Stimulated activated CD8-positive, alpha-beta memory T cell treated with anti-CD3 and anti-CD28 coated beads, Interleukin-15, amount 100 ng/mL, for 24 hours (primary cell): ENCODE results near the gene IGSF9B.

Source experiments
- DNase-seq: peaks from one replicate; pipeline ENCODE4 v3.0.0-alpha.2; 2020; ENCODE audit warnings: low read depth

IGSF9B gene

DNA sequence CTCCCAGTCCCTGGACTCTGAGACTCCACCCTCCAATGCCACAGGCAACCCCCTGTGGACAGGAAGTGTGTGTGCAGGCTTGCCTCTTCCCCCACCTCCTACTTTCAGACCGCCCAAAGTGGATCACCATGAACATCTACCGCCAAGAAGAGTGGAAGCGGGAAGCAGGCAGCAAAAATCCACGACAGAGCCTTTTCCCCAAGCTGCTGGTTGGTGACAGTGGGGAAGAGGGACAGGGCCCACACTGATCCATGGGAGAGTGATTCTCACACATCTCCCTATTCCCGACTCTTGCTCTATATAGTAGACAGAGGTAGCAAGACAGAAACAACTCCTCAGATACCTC is 58.0 kb downstream of the IGSF9B start:
- no peak for DNase-seq

DNA sequence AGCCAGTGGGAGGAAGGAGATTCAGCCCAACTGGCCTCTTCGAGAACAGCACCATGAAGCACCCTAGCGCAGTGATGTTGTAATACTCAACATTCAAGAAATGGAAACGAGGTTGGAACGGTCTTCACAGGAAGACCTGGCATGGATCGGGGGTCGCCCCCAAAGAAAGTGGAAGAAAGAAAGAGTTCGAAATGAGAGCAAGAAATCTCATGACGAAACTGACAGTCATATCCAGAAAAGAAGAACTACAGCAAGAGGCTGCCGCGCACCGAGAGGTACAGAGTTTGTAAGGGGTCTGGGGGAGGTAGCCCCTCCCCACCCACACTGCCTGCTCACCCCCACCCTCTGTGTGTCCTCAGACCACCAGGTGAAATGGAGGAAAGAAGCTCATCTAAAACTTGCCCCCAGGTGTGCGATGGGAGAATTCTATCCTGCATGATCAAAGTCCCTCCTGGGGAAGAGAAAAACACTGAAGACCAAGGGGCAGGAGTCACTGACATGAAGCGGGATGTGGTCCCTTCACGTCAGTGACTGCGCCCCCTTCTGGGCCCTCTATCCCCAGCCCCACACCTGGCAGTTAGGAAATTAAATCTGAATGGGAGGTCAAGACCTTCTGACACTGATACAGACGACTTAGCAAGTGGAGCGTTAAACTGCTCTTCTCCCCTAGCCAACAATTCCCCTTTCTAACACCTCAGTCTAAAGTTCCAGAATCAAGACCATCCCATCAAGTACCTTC is 58.6 kb downstream of the IGSF9B start:
- no peak for DNase-seq

GRCh38 chr11:133897331-133897650 is 59.5 kb downstream of the IGSF9B start:
- DNase-seq = no peak

- DNase-seq = no peak
These were observed 60.0 kb downstream of the IGSF9B start for GRCh38 chr11:133896642-133897330.

GRCh38 chr11:133896028-133896427 is 60.7 kb downstream of the IGSF9B start:
- DNase-seq = no peak

- DNase-seq = no peak
These were observed 61.2 kb downstream of the IGSF9B start for GRCh38 chr11:133895551-133895950.

DNA sequence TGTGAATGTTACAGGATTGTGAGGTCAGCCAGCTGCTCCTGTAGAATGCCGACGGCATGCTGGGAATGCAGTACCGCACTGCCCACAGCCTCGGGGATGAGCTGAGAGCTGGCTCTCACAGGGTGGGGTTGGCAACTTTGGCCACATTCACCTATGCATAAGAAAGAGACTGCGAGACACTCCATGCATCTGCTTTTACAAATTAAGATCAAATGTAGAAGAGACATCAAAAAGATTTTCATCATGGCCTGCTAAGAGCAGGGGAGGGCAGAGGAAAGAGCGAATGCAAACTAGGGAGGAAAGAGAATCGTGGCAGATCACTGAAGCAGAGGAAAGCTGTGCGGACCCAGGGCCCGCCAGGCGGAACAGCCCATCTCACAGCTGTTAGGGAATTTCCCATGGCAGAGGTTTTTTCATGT is 61.7 kb downstream of the IGSF9B start:
- DNase-seq = no peak

DNA sequence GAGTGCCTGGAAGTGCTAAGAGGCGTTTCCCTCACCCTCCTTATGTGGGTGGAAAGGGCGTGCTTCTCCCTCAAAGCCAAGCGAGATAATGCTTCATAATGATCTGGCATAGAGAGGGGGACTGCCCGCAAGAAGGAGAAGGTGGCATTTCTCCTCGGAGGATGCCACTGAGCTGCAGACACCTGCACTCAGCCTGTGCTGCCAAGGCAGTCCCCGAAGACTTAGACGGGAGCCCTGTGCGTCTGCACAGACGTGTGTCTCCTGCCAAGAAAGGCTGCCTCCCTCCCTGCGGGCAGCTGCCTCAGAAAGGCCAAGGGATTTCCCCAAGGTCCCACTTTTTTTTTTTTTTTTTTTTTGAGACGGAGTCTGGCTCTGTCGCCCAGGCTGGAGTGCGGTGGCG is 63.4 kb downstream of the IGSF9B start:
- DNase-seq = no peak

DNA sequence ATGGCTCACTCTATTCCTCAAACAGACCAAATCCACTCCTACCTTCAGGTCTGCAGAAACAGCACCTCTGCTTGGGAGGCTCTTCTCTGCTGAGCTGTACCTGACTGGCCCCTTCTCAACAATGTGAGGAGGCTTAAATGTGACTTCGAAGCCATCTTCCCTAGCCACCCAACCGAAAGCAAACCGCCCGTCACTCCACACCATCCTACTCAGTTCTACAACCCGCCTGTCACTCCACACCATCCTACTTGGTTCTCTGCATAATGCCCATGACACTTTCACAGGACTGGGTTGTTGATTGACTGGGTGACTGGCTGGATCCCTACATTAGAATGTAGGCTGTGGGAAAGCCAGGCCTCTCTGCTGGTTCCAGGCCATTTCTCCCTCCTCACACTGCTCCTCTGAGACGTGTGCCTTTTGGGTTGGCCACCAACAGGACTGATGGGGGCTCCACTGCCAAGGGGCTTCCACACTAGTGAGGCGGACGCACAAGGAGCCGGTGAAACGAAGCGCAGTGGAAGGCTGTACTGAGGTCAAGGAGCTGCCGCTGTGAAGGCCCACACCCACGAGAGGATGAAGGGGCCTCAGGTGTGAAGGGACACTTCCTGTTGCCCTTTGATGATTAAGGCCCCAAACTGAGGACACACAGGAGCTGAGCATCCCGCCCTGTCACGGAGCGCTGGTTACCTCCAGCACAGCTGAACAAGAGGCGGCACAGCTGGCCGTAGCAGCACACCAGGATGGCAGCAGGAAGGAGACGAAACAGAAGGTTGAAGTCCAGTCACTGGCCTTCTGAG is 64.0 kb downstream of the IGSF9B start:
- no peak for DNase-seq

GRCh38 chr11:133892126-133892525 is 64.6 kb downstream of the IGSF9B start:
- DNase-seq = no peak

- no peak for DNase-seq
These were observed 66.9 kb downstream of the IGSF9B start for GRCh38 chr11:133889893-133890292.

- no peak for DNase-seq
These were observed 67.6 kb downstream of the IGSF9B start for GRCh38 chr11:133889188-133889587.

- no peak for DNase-seq
These were observed 69.0 kb downstream of the IGSF9B start for GRCh38 chr11:133887692-133888332.

DNA sequence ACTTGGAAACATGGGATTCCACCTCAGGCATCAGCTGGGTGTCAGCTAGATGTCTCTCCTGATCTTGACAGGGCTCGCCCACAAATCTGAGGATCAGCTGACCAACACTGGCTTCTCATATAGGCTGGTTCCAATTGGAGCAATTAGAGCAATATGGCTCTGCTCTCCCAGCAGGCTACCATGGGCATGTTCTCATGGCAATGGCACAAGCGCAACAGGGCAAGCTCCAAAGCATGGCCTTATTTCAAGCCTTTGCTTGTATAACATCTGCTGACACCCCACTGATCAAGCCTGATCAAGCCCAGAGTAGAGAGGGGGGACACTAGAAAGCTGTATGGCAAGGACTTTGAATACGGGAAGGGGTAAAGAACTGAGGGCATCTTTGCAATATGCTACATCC is 70.7 kb downstream of the IGSF9B start:
- no peak for DNase-seq

- DNase-seq = no peak
These were observed 84.6 kb downstream of the IGSF9B start for GRCh38 chr11:133872160-133872559.

DNA sequence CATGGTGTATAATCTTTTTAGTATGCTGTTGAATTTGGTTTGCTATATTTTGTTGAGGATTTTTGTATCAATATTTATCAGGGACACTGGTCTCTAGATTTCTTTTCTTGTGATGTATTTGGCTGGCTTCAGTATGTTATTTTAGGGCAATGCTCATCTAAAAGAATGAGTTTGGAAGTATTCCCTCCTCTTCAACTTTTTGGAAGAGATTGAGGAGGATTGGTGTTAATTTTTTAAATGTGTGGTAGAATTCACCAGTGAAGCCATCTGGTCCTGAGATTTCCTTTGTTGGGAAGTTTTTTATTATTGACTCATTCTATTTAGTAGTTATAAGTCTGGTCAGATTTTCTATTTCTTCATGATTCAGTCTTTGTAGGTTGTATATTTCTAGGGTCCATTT is 89.3 kb downstream of the IGSF9B start:
- no peak for DNase-seq

DNA sequence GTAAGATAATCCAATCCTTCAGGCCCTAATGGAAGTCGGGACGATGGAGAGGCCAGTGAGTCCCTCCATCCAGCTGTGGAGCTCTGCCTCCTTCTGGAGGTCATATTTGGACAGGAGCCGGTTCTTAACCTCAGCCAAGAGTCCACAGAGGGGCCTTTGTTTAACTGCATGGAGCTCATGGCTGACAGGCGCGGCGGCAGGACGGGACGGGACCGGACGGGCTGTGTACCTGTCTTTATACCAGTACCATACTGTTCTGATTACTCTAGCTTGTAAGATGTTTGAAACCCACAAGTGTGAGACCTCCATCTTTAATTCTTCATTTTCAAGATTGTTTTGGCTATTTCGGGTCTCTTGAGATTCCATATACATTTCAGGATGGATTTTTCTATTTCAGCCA is 91.3 kb downstream of the IGSF9B start:
- DNase-seq = no peak

- DNase-seq = no peak
These were observed 92.0 kb downstream of the IGSF9B start for GRCh38 chr11:133864756-133865155.

- no peak for DNase-seq
These were observed 96.6 kb downstream of the IGSF9B start for GRCh38 chr11:133860151-133860550.
